CD8-positive, alpha-beta memory T cell (primary cell): Measurements from ENCODE around the gene LRRC8D. TPM values are rescaled to one million over a fixed set of nuclear protein-coding genes. Genes with fewer than 3 reads are reported as not detected.

ENCODE experiments used
- CTCF ChIA-PET: fragments of 350-600 bp; sonication (Branson Sonifier 250); formaldehyde crosslinking; loops from one replicate; lab custom pipeline; 2021; ENCODE audit warnings: antibody characterized with exemption; lab: Charles Lee
- POLR2A ChIA-PET: fragments of 350-600 bp; sonication (Branson Sonifier 250); formaldehyde crosslinking; loops from one replicate; lab custom pipeline; 2021; ENCODE audit warnings: antibody characterized with exemption; lab: Charles Lee
- DNase-seq, 5 donors: peaks; one replicate each; pipeline versions ENCODE4 v3.0.0 to v3.0.0-alpha.2; 2020 to 2022; ENCODE audit warnings: mixed read lengths in 1 of 5
- H3K27ac ChIP-seq: one replicate; pipeline ENCODE4 v1.7.0; 2013; ENCODE audit warnings: low read depth, mild to moderate bottlenecking, low read length, moderate library complexity
- H3K27me3 ChIP-seq: 2 replicates; pipeline ENCODE4 v1.7.0; 2013; ENCODE audit warnings: low read length, mild to moderate bottlenecking; ENCODE audit not compliant: insufficient read depth, poor library complexity, severe bottlenecking
- H3K36me3 ChIP-seq: 2 replicates; pipeline ENCODE4 v1.7.0; 2013; ENCODE audit warnings: mild to moderate bottlenecking, low read length, moderate library complexity; ENCODE audit not compliant: insufficient read depth
- H3K4me1 ChIP-seq: 2 replicates; pipeline ENCODE4 v1.7.0; 2013; ENCODE audit warnings: mild to moderate bottlenecking, low read length, moderate library complexity; ENCODE audit not compliant: insufficient read depth
- H3K4me3 ChIP-seq: 2 replicates; pipeline ENCODE4 v1.7.0; 2013; ENCODE audit warnings: mild to moderate bottlenecking, low read length
- H3K9me3 ChIP-seq: 2 replicates; pipeline ENCODE4 v1.7.0; 2013; ENCODE audit warnings: mild to moderate bottlenecking, low read length
- H3K27ac Mint-ChIP-seq, 8 donors: one replicate each; pipeline ENCODE4 v1.8.0; 2020 to 2021; ENCODE audit warnings: mixed read lengths in 8 of 8, mild to moderate bottlenecking in 6 of 8, inconsistent platforms in 3 of 8, moderate library complexity in 3 of 8
- H3K27me3 Mint-ChIP-seq, 2 donors: one replicate each; pipeline ENCODE4 v1.8.0; 2020 to 2021; ENCODE audit warnings: mixed read lengths in 2 of 2, mild to moderate bottlenecking in 1 of 2, moderate library complexity in 1 of 2
- H3K36me3 Mint-ChIP-seq, 3 donors: one replicate each; pipeline ENCODE4 v1.8.0; 2020 to 2021; ENCODE audit warnings: mixed read lengths in 3 of 3, inconsistent platforms in 1 of 3, mild to moderate bottlenecking in 1 of 3
- H3K4me1 Mint-ChIP-seq, 3 donors: one replicate each; pipeline ENCODE4 v1.8.0; 2020 to 2021; ENCODE audit warnings: mixed read lengths in 3 of 3, inconsistent platforms in 1 of 3, mild to moderate bottlenecking in 1 of 3
- H3K4me3 Mint-ChIP-seq, 7 donors: one replicate each; pipeline ENCODE4 v1.8.0; 2020 to 2021; ENCODE audit warnings: mixed read lengths in 7 of 7, mild to moderate bottlenecking in 6 of 7, moderate library complexity in 4 of 7, inconsistent platforms in 2 of 7
- H3K9me3 Mint-ChIP-seq, 5 donors: one replicate each; pipeline ENCODE4 v1.8.0; 2020 to 2022; ENCODE audit warnings: mixed read lengths in 5 of 5, mild to moderate bottlenecking in 3 of 5, moderate library complexity in 2 of 5, inconsistent platforms in 1 of 5
- polyA plus RNA-seq: library from polyadenylated mRNA; unstranded; fragments of 300-500 nt; fragmentation: Illumina TruSeq; gene quantifications from one replicate; pipeline ENCODE4 v1.2.3, GENCODE V29; 2021
- total RNA-seq, 2 experiments: library from RNA; stranded (reverse); gene quantifications; one replicate each; pipeline ENCODE4 v1.2.3, GENCODE V29; 2021

LRRC8D gene
- total and polyA plus RNA-seq, 3 experiments from 2014 or later, result 39.0 to 56.3 (median 41.9) TPM

- H3K27me3 Mint-ChIP-seq, result no peaks in the 10 kb centered on the region
- no peak overlapping the region for H3K27ac ChIP-seq
- peak overlapping the region in 1 of 8 donors; percentile 81 for H3K27ac Mint-ChIP-seq
- ChIA-PET POLR2A (interaction anchor here (0.6 kb wide), 1 partner anchor 118 kb away, joined by 3 read pairs; no protein-coding TSS in a partner anchor), CTCF (no interaction called here)
- H3K27me3 ChIP-seq, result no peaks in the 10 kb centered on the region
- no peak overlapping the region for H3K4me3 ChIP-seq
- H3K4me1 Mint-ChIP-seq, result peaks cover 18 to 26% (median 26%) of the 10 kb centered on the region in 3 donors
- no peaks in the 10 kb centered on the region for H3K9me3 ChIP-seq
- H3K36me3 Mint-ChIP-seq, result peaks cover 0 to 12% (median 0%) of the 10 kb centered on the region in 3 donors
- H3K9me3 Mint-ChIP-seq, result no peaks in the 10 kb centered on the region
- DNase-seq, result no peak
- peaks cover 10% of the 10 kb centered on the region for H3K4me1 ChIP-seq
- H3K36me3 ChIP-seq, result no peaks in the 10 kb centered on the region
- peak overlapping the region in 1 of 7 donors; percentile 5 for H3K4me3 Mint-ChIP-seq
These were observed 18.7 kb downstream of the LRRC8D start for GRCh38 chr1:89839516-89839915.

GRCh38 chr1:89841507-89841906 is 20.7 kb downstream of the LRRC8D start:
- Histone ChIP-seq H3K9me3 (no peaks in the 10 kb centered on the region), H3K4me1 (peaks cover 22% of the 10 kb centered on the region), H3K27me3 (no peaks in the 10 kb centered on the region), H3K27ac (no peak overlapping the region), H3K36me3 (no peaks in the 10 kb centered on the region), H3K4me3 (no peak overlapping the region)
- Mint-ChIP-seq H3K27me3 (no peaks in the 10 kb centered on the region), H3K4me1 (peaks cover 35 to 46% (median 39%) of the 10 kb centered on the region in 3 donors), H3K36me3 (peaks cover 0 to 14% (median 0%) of the 10 kb centered on the region in 3 donors), H3K9me3 (no peaks in the 10 kb centered on the region), H3K4me3 (peak overlapping the region in 4 of 7 donors; percentile 11 to 89 (median 32)), H3K27ac (peak overlapping the region in 3 of 8 donors; percentile 23 to 66 (median 52))
- DNase-seq, result no peak
- POLR2A ChIA-PET, result no interaction called here
- CTCF ChIA-PET, result interaction anchor here (0.9 to 3.7 kb wide), 2 partner anchors 20 to 60 kb away, joined by 3 to 28 read pairs; partner anchors contain the start of gene LRRC8D

- peaks cover 45 to 51% (median 50%) of the 10 kb centered on the region in 3 donors for H3K4me1 Mint-ChIP-seq
- POLR2A ChIA-PET, result interaction anchor here (0.8 to 2.2 kb wide), 11 partner anchors 10 to 235 kb away, joined by 3 to 28 read pairs (median 3); partner anchors contain the start of gene LRRC8D
- H3K4me3 Mint-ChIP-seq, result peak overlapping the region; percentile 89 to 98 (median 95)
These were observed 21.9 kb downstream of the LRRC8D start for GRCh38 chr1:89842567-89843272.

GRCh38 chr1:89843273-89844130 is 22.7 kb downstream of the LRRC8D start:
- Mint-ChIP-seq H3K4me1 (peaks cover 49 to 59% (median 58%) of the 10 kb centered on the region in 3 donors), H3K27ac (peak overlapping the region; percentile 81 to 98 (median 94))

More at GRCh38 chr1:89842567-89843272, 21.9 kb downstream of the LRRC8D start:
- peaks cover 0 to 19% (median 2%) of the 10 kb centered on the region in 3 donors for H3K36me3 Mint-ChIP-seq
- Histone ChIP-seq H3K36me3 (no peaks in the 10 kb centered on the region), H3K27ac (peak overlapping the region; percentile 72), H3K27me3 (no peaks in the 10 kb centered on the region), H3K4me3 (peak overlapping the region; percentile 86), H3K9me3 (no peaks in the 10 kb centered on the region), H3K4me1 (peaks cover 32% of the 10 kb centered on the region)
- H3K9me3 Mint-ChIP-seq, result no peaks in the 10 kb centered on the region
- H3K27ac Mint-ChIP-seq, result peak overlapping the region; percentile 81 to 96 (median 94)
- no peaks in the 10 kb centered on the region for H3K27me3 Mint-ChIP-seq
- CTCF ChIA-PET, result interaction anchor here (0.6 to 3.7 kb wide), 26 partner anchors 9 to 775 kb away, joined by 3 to 28 read pairs (median 4); partner anchors contain the start of genes LRRC8C and LRRC8D
- DNase-seq, result no peak

GRCh38 chr1:89844241-89844807 is 23.5 kb downstream of the LRRC8D start:
- Mint-ChIP-seq H3K4me3 (peak overlapping the region; percentile 89 to 98 (median 95)), H3K4me1 (peaks cover 55 to 66% (median 64%) of the 10 kb centered on the region in 3 donors), H3K27me3 (no peaks in the 10 kb centered on the region), H3K36me3 (peaks cover 0 to 30% (median 2%) of the 10 kb centered on the region in 3 donors), H3K9me3 (no peaks in the 10 kb centered on the region), H3K27ac (peak overlapping the region; percentile 81 to 98 (median 92))
- H3K27ac ChIP-seq, result peak overlapping the region; percentile 72
- peak in 4 of 5 donors; percentile 5 to 51 (median 23) for DNase-seq
- no peaks in the 10 kb centered on the region for H3K27me3 ChIP-seq
- no peaks in the 10 kb centered on the region for H3K9me3 ChIP-seq
- POLR2A ChIA-PET, result interaction anchor here (1.0 to 2.2 kb wide), 3 partner anchors 24 to 236 kb away, joined by 3 to 28 read pairs (median 6); partner anchors contain the start of gene LRRC8D
- peak overlapping the region; percentile 86 for H3K4me3 ChIP-seq
- peaks cover 41% of the 10 kb centered on the region for H3K4me1 ChIP-seq
- CTCF ChIA-PET, result interaction anchor here (0.6 to 3.7 kb wide), 21 partner anchors 9 to 211 kb away, joined by 3 to 28 read pairs (median 5); partner anchors contain the start of genes LRRC8C and LRRC8D
- H3K36me3 ChIP-seq, result no peaks in the 10 kb centered on the region

More at GRCh38 chr1:89843273-89844130, 22.7 kb downstream of the LRRC8D start:
- Mint-ChIP-seq H3K9me3 (no peaks in the 10 kb centered on the region), H3K27me3 (no peaks in the 10 kb centered on the region), H3K36me3 (peaks cover 0 to 25% (median 2%) of the 10 kb centered on the region in 3 donors), H3K4me3 (peak overlapping the region; percentile 89 to 98 (median 95))
- H3K27ac ChIP-seq, result peak overlapping the region; percentile 72
- CTCF ChIA-PET, result interaction anchor here (0.6 to 3.7 kb wide), 34 partner anchors 8 to 775 kb away, joined by 3 to 28 read pairs (median 4); partner anchors contain the start of genes LRRC8C and LRRC8D
- H3K4me1 ChIP-seq, result peaks cover 40% of the 10 kb centered on the region
- DNase-seq, result peak; percentile 64 to 85 (median 73)
- H3K4me3 ChIP-seq, result peak overlapping the region; percentile 86
- no peaks in the 10 kb centered on the region for H3K9me3 ChIP-seq
- POLR2A ChIA-PET, result interaction anchor here (0.6 to 2.2 kb wide), 12 partner anchors 12 to 235 kb away, joined by 3 to 28 read pairs (median 4); partner anchors contain the start of gene LRRC8D
- no peaks in the 10 kb centered on the region for H3K27me3 ChIP-seq
- H3K36me3 ChIP-seq, result no peaks in the 10 kb centered on the region

GRCh38 chr1:89844860-89845259 is 24.0 kb downstream of the LRRC8D start:
- H3K4me3 Mint-ChIP-seq, result peak overlapping the region; percentile 89 to 98 (median 95)
- H3K27me3 ChIP-seq, result no peaks in the 10 kb centered on the region
- peaks cover 41% of the 10 kb centered on the region for H3K4me1 ChIP-seq
- peak overlapping the region in 7 of 8 donors; percentile 81 to 98 (median 92) for H3K27ac Mint-ChIP-seq
- H3K27ac ChIP-seq, result no peak overlapping the region
- no peaks in the 10 kb centered on the region for H3K36me3 ChIP-seq
- POLR2A ChIA-PET, result no interaction called here
- peak in 1 of 5 donors; percentile 33 for DNase-seq
- peak overlapping the region; percentile 86 for H3K4me3 ChIP-seq
- H3K4me1 Mint-ChIP-seq, result peaks cover 59 to 71% (median 70%) of the 10 kb centered on the region in 3 donors
- H3K36me3 Mint-ChIP-seq, result peaks cover 0 to 32% (median 4%) of the 10 kb centered on the region in 3 donors
- H3K9me3 Mint-ChIP-seq, result no peaks in the 10 kb centered on the region
- no peaks in the 10 kb centered on the region for H3K27me3 Mint-ChIP-seq
- CTCF ChIA-PET, result no interaction called here
- H3K9me3 ChIP-seq, result no peaks in the 10 kb centered on the region
